OCI-LY3 (cell line): ENCODE measurements around the gene CREG1.

ENCODE experiments used
- H2AFZ ChIP-seq: fragments of 200-600, 300-600 bp; shearing (Covaris generic); 2 replicates; pipeline ENCODE4 v1.6.0; 2014; ENCODE audit warnings: antibody characterized with exemption, low read depth, low read length
- H3K27ac ChIP-seq: fragments of 200-600, 300-600 bp; sonication (generic); 2 replicates; pipeline ENCODE4 v1.5.1; 2014; ENCODE audit warnings: mild to moderate bottlenecking, low read length, moderate library complexity, mixed read lengths
- H3K27me3 ChIP-seq: fragments of 200-600, 300-600 bp; sonication (generic); 2 replicates; pipeline ENCODE4 v1.6.1; 2014; ENCODE audit warnings: low read depth, low read length, mixed read lengths
- H3K36me3 ChIP-seq: fragments of 200-600, 300-600 bp; sonication (generic); replicated peaks from 2 replicates; pipeline ENCODE3; 2014; ENCODE audit warnings: low read depth, low read length, mixed read lengths
- H3K4me1 ChIP-seq: fragments of 300-600, 200-600 bp; sonication (generic); 2 replicates; pipeline ENCODE4 v1.6.1; 2014; ENCODE audit warnings: low read length, mixed read lengths
- H3K4me2 ChIP-seq: fragments of 200-600, 300-600 bp; sonication (generic); 2 replicates; pipeline ENCODE4 v1.6.1; 2014; ENCODE audit warnings: low read length, mixed read lengths
- H3K4me3 ChIP-seq: fragments of 300-600, 200-600 bp; sonication (generic); 2 replicates; pipeline ENCODE4 v1.5.1; 2014; ENCODE audit warnings: antibody characterized with exemption, mild to moderate bottlenecking, low read length, moderate library complexity
- H3K79me2 ChIP-seq: fragments of 300-600, 200-600 bp; shearing (Covaris generic); 2 replicates; pipeline ENCODE4 v1.6.1; 2014; ENCODE audit warnings: mild to moderate bottlenecking, low read length, mixed read lengths
- H3K9ac ChIP-seq: fragments of 300-600, 200-600 bp; shearing (Covaris generic); 2 replicates; pipeline ENCODE4 v1.6.0; 2014; ENCODE audit warnings: mild to moderate bottlenecking, low read length, moderate library complexity
- H3K9me3 ChIP-seq: fragments of 200-600, 300-600 bp; shearing (Covaris generic); 2 replicates; pipeline ENCODE4 v1.6.1; 2014; ENCODE audit warnings: low read length, mixed read lengths; ENCODE audit not compliant: insufficient read depth
- H4K20me1 ChIP-seq: fragments of 200-600, 300-600 bp; sonication (generic); 2 replicates; pipeline ENCODE4 v1.6.1; 2016; ENCODE audit warnings: low read length, mixed read lengths; ENCODE audit not compliant: insufficient read depth
- EZH2phosphoT487 ChIP-seq: fragments of 200-600 bp; shearing (Covaris generic); IDR thresholded peaks from 2 replicates; pipeline ENCODE4 v1.6.1; 2018; ENCODE audit warnings: antibody characterized with exemption, mixed run types, low read depth
- TF ChIP-seq, protein P1 (sequence below): fragments of 200-600, 300-600 bp; sonication (generic); IDR thresholded peaks from 2 replicates; pipeline ENCODE4 v1.5.1; 2014; ENCODE audit warnings: antibody characterized with exemption, low read length, low read depth

CREG1 gene

DNA sequence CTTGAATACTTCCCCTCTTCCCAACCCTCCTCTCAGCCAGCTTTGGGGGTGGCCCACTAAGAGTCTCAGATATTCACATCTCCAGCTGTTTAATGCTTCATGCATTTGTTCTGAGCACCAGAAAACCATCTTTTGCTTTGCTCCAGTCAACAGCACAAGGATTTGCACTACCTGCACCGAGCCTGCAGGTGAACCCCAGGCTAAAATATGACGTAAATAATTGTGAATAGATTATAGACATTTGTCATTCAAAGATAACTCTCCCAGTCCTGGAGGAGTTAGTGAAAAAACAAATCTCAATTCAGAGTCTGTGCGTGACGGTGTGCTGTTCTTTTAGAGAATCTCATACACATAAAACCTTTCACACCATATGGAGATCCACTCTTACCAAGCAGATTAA lies 42.7 kb downstream of the CREG1 start:
- H4K20me1 ChIP-seq = no peaks in the 10 kb centered on the region
- no peaks in the 10 kb centered on the region for H3K79me2 ChIP-seq
- no peaks in the 10 kb centered on the region for H3K9me3 ChIP-seq
- H3K27ac ChIP-seq = no peak overlapping the region
- TF ChIP-seq, protein P1, sequence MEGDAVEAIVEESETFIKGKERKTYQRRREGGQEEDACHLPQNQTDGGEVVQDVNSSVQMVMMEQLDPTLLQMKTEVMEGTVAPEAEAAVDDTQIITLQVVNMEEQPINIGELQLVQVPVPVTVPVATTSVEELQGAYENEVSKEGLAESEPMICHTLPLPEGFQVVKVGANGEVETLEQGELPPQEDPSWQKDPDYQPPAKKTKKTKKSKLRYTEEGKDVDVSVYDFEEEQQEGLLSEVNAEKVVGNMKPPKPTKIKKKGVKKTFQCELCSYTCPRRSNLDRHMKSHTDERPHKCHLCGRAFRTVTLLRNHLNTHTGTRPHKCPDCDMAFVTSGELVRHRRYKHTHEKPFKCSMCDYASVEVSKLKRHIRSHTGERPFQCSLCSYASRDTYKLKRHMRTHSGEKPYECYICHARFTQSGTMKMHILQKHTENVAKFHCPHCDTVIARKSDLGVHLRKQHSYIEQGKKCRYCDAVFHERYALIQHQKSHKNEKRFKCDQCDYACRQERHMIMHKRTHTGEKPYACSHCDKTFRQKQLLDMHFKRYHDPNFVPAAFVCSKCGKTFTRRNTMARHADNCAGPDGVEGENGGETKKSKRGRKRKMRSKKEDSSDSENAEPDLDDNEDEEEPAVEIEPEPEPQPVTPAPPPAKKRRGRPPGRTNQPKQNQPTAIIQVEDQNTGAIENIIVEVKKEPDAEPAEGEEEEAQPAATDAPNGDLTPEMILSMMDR = no peak
- TF ChIP-seq EZH2phosphoT487 = no peak
- no peak overlapping the region for H3K4me2 ChIP-seq
- H3K27me3 ChIP-seq = peaks cover 45% of the 10 kb centered on the region
- no peak overlapping the region for H3K9ac ChIP-seq
- no peak overlapping the region for H3K4me3 ChIP-seq
- H3K36me3 ChIP-seq = no peaks in the 10 kb centered on the region
- no peaks in the 10 kb centered on the region for H3K4me1 ChIP-seq
- no peak overlapping the region for H2AFZ ChIP-seq

- Histone ChIP-seq H3K4me3 (no peak overlapping the region), H3K4me1 (no peaks in the 10 kb centered on the region), H3K79me2 (no peaks in the 10 kb centered on the region), H2AFZ (no peak overlapping the region), H3K27me3 (peaks cover 50% of the 10 kb centered on the region), H3K9me3 (no peaks in the 10 kb centered on the region), H3K9ac (no peak overlapping the region), H3K36me3 (no peaks in the 10 kb centered on the region), H3K4me2 (no peak overlapping the region), H4K20me1 (no peaks in the 10 kb centered on the region), H3K27ac (no peak overlapping the region)
- no peak for TF ChIP-seq EZH2phosphoT487
- TF ChIP-seq, protein P1 = no peak
These were observed 43.3 kb downstream of the CREG1 start for GRCh38 chr1:167510244-167510643.

DNA sequence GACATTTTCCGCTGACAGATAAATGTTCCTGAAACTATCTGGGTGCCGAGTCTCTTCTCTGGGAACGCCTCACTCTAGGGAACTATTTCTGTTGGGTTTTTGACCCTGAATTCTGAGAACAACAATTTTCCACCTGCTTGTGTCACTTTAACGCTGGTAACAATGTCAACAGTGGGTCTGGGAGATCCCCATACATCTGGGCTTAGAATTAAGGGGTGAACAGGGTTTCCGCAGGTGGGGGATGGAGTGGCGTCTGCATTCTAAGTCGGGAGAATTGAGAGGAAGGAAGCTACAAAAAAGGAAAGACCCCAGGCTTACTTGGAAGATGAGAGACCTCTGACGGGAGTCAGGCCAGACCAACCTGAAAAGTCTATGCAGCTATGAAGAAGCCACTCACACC lies 44.0 kb downstream of the CREG1 start:
- no peaks in the 10 kb centered on the region for H3K36me3 ChIP-seq
- H3K4me3 ChIP-seq = no peak overlapping the region
- no peaks in the 10 kb centered on the region for H3K9me3 ChIP-seq
- H3K4me1 ChIP-seq = no peaks in the 10 kb centered on the region
- H3K79me2 ChIP-seq = no peaks in the 10 kb centered on the region
- H3K27ac ChIP-seq = no peak overlapping the region
- peaks cover 50% of the 10 kb centered on the region for H3K27me3 ChIP-seq
- TF ChIP-seq, protein P1 = no peak
- TF ChIP-seq EZH2phosphoT487 = no peak
- H2AFZ ChIP-seq = no peak overlapping the region
- H3K4me2 ChIP-seq = no peak overlapping the region
- no peak overlapping the region for H3K9ac ChIP-seq
- no peaks in the 10 kb centered on the region for H4K20me1 ChIP-seq

- Histone ChIP-seq H4K20me1 (0 out of 2 replicates have a peak, but pooled peaks cover 3% of the 10 kb centered on the region), H3K4me2 (no peak overlapping the region), H3K36me3 (no peaks in the 10 kb centered on the region), H3K9ac (no peak overlapping the region), H3K79me2 (no peaks in the 10 kb centered on the region), H3K27ac (no peak overlapping the region), H3K4me3 (no peak overlapping the region), H3K27me3 (peaks cover 58% of the 10 kb centered on the region), H3K9me3 (no peaks in the 10 kb centered on the region), H3K4me1 (no peaks in the 10 kb centered on the region), H2AFZ (no peak overlapping the region)
- TF ChIP-seq EZH2phosphoT487 = no peak
- TF ChIP-seq, protein P1 = no peak
These were observed 45.8 kb downstream of the CREG1 start for GRCh38 chr1:167507719-167508118.
